GM13977 (cell line): ENCODE measurements around the gene NUDT3.

Experiments
- DNase-seq: peaks from one replicate; pipeline ENCODE4 v3.0.0; 2012; ENCODE audit warnings: low spot score
- in situ Hi-C: fragments of 300-500 bp; cut with MboI; formaldehyde crosslinking; loops from one replicate; pipeline ENCODE4 v1.12.0; 2022; ENCODE audit warnings: low sequenced_read_pairs, low pct_unique_long_range_greater_than_20kb, mixed read lengths, inconsistent platforms; ENCODE audit not compliant: unreplicated experiment
- TF ChIP-seq, protein P1 (sequence below): IDR thresholded peaks from 2 replicates; pipeline ENCODE4 v1.5.1; 2012; ENCODE audit warnings: mild to moderate bottlenecking, control low read depth; ENCODE audit not compliant: insufficient read depth; ENCODE audit errors: extremely low read depth, missing control alignments

NUDT3 gene

DNA sequence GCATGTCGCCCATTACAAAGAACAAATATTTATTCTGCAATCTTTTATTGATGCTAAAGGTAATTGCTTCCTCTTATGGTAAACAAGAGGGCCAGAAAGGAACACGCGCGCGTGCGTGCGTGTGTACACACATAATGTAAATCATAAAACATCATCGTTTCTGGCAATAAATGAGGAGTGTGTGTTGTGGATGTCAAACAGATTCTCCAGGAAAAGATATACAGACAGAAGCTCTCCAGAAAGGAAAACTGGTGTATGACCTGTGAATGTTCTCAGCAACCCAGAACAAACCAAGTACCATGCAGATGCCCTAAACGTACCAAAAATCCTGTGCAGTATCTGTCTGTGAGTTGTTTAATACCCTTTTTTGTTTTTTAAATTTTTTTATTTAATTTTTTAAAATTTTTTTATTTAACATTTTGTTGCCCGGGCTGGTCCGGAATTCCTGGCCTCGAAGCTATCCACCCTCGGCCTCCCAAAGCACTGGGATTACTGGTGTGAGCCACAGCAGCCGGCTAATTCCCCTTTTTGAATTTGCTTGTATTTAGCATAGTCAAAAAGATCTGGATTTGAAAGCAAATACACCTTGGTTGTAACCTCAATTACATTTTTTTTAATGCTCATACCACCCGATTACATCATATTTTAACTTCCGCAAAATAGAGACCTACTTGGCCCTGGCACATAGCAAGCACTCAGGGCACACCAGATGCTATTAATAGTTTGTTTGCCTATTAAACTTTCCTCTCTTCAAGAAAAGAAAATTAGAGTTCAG is 909 bp upstream of the NUDT3 start:
- TF ChIP-seq, protein P1, sequence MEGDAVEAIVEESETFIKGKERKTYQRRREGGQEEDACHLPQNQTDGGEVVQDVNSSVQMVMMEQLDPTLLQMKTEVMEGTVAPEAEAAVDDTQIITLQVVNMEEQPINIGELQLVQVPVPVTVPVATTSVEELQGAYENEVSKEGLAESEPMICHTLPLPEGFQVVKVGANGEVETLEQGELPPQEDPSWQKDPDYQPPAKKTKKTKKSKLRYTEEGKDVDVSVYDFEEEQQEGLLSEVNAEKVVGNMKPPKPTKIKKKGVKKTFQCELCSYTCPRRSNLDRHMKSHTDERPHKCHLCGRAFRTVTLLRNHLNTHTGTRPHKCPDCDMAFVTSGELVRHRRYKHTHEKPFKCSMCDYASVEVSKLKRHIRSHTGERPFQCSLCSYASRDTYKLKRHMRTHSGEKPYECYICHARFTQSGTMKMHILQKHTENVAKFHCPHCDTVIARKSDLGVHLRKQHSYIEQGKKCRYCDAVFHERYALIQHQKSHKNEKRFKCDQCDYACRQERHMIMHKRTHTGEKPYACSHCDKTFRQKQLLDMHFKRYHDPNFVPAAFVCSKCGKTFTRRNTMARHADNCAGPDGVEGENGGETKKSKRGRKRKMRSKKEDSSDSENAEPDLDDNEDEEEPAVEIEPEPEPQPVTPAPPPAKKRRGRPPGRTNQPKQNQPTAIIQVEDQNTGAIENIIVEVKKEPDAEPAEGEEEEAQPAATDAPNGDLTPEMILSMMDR, result no peak
- in situ Hi-C loops, result no loop called here
- DNase-seq, result peak; percentile 45

GRCh38 chr6:34391786-34392496 is 528 bp downstream of the NUDT3 start:
- peak; percentile 70 for DNase-seq
- in situ Hi-C loops, result no loop called here
- TF ChIP-seq, protein P1, result no peak

GRCh38 chr6:34391473-34391785 is 1.0 kb downstream of the NUDT3 start:
- DNase-seq, result no peak
- in situ Hi-C loops, result no loop called here

GRCh38 chr6:34390531-34391472 is 1.7 kb downstream of the NUDT3 start:
- TF ChIP-seq, protein P1, result no peak
- in situ Hi-C loops, result no loop called here
- DNase-seq, result peak; percentile 20

More at GRCh38 chr6:34391473-34391785, 1.0 kb downstream of the NUDT3 start:
- TF ChIP-seq, protein P1, result no peak

DNA sequence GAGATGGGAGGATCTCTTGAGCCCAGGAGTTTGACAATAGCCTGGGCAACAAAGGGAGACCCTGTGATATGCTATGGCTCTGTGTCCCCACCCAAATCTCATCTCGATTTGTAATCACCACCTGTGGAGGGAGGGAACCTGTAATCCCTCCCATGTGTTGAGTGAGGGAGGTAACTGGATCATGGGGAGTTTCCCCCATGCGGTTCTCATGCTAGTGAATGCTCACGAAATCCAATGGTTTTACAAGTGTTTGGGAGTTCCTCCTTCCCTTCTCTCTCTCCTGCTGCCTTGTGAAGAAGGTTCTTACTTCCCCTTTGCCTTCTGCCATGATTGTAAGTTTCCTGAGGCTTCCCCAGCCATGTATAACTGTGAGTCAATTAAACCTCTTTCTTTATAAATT is 3.4 kb downstream of the NUDT3 start:
- TF ChIP-seq, protein P1, result no peak
- in situ Hi-C loops, result no loop called here
- no peak for DNase-seq

GRCh38 chr6:34388421-34388820 is 4.0 kb downstream of the NUDT3 start:
- TF ChIP-seq, protein P1, result no peak
- DNase-seq, result no peak
- in situ Hi-C loops, result no loop called here
